Measurements from ENCODE around the gene SPR. TPM values are rescaled to one million over a fixed set of nuclear protein-coding genes. Genes with fewer than 3 reads are reported as not detected.

SPR gene
- total RNA-seq = 1 to 10 TPM in 1 of 2 donors, under 1 TPM in 1; 0.60 to 1.1 TPM
- total RNA-seq = 0 to 0.93 reads per million in 2 donors

DNA sequence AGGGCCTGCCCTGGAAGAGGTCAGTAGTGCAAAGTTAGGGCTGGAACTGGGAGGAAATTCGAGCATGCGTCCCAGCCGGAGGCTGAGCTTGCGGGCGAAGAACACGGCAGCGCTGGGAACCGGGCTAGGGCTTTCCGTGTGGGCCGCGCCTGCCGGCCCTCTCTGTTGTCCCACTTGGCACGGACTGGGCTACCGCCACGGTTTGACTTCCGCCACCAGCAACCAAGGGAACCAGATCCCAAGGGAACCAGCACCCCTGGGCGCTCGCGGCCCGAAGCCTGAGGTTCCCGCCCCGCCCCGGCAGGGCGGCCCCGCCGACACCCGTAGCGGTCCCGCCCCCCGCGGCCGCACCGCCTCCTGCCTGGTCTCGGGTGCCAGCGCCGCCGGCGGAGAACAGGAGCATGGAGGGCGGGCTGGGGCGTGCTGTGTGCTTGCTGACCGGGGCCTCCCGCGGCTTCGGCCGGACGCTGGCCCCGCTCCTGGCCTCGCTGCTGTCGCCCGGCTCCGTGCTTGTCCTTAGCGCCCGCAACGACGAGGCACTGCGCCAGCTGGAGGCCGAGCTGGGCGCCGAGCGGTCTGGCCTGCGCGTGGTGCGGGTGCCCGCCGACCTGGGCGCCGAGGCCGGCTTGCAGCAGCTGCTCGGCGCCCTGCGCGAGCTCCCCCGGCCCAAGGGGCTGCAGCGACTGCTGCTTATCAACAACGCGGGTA, at the start of gene SPR:
Gene SPR (plus strand): TSS at position 377 of the 708 bp plus-strand sequence. CDS start 25 bp downstream, at position 402.
- Mint-ChIP-seq H3K4me3 (peak within 1 kb of the TSS; percentile 85), H3K4me1 (peaks cover 12% of the 10 kb centered on the region), H3K27ac (no peak within 1 kb of the TSS), H3K27me3 (peaks cover 63% of the 10 kb centered on the region), H3K36me3 (ENCODE audit: low read depth) (peaks cover 3% of the 10 kb centered on the region)
- no peaks in the 10 kb centered on the region for H3K9me3 ChIP-seq (ENCODE audit: control insufficient read depth, low read length, poor library complexity, severe bottlenecking)
- peak in 2 of 3 donors; percentile 36 to 42 for DNase-seq
- peak; percentile 88 for ATAC-seq

DNA sequence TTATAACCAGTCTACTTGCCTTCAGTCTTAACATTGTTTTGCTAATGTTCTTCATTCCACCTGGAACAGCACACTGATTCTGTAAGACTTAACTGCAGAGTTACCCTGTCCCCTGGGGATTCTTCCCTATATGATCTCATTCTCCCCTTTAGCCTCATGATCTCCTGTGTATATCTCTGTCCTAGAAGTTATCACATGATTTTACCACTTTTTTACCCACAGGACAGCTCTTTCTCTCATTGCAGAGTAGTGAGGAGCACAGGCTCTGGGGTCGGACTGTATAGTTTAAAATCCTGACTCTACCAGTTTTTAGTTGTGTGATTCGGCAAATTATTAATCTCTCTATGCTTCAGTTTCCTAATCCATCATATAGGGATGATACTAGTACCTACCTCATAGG, 47.1 kb upstream of the SPR start:
- no peak for ATAC-seq
- H3K27me3 Mint-ChIP-seq = peaks cover 42% of the 10 kb centered on the region
- H3K36me3 Mint-ChIP-seq (ENCODE audit: low read depth) = peaks cover 6% of the 10 kb centered on the region
- H3K4me1 Mint-ChIP-seq = no peaks in the 10 kb centered on the region
- no peak overlapping the region for H3K4me3 Mint-ChIP-seq
- DNase-seq = no peak
- H3K27ac Mint-ChIP-seq = no peak overlapping the region
- no peaks in the 10 kb centered on the region for H3K9me3 ChIP-seq (ENCODE audit: control insufficient read depth, low read length, poor library complexity, severe bottlenecking)

DNA sequence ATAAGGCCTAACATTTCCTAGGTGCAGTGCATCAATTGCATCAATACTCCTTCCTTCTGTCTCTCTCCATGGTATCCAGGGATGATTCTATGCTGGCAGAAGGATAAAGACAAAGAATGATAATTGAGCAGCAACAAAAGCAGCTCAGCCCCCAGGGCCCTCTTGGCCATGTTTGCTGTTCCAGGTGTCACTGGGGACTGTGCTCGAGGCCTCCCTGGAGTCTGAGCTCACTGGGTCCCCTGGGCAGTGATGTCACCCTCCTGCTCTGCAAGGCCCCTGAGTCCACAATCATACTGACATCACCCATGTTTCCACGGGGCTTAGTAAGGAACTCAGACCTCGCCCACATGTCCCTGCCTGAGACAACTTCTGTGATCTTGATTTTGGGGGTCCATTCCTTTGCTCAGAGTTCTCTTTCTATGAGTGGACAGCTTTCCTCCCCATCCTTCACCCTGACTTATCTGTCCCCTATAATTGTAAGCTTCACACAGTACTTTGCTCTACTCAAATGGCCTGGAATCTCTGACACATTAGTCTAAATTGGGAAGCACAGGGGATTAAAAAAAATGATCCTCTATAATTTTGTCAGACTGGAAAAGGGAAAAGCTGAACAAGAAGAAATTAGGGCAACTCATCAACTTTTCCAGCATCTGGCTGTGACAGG, 45.6 kb upstream of the SPR start:
- Mint-ChIP-seq H3K4me1 (no peaks in the 10 kb centered on the region), H3K36me3 (ENCODE audit: low read depth) (peaks cover 6% of the 10 kb centered on the region), H3K4me3 (no peak overlapping the region), H3K27me3 (peaks cover 43% of the 10 kb centered on the region), H3K27ac (no peak overlapping the region)
- H3K9me3 ChIP-seq (ENCODE audit: control insufficient read depth, low read length, poor library complexity, severe bottlenecking) = no peaks in the 10 kb centered on the region
- no peak for ATAC-seq
- no peak for DNase-seq

DNA sequence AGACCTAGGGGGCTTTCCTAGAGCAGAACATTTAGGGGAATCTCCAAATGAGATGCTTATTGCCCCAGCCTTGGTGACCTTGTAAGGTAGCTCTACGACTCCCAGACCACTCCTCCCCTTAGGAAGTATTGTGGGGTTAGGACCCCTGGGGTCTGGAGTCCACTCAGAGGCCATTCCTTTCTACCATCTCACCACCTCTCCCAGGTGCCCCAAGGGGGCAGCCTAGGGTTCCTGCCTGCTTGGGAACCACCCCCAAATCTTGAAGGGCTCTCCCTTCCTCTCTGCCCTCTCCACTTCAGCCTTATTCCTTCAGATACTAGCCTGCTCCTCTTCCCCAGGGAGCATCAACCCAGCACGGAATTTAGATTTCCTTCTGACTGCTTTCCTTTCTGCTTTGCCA, 43.9 kb upstream of the SPR start:
- no peak overlapping the region for H3K27ac Mint-ChIP-seq
- peaks cover 43% of the 10 kb centered on the region for H3K27me3 Mint-ChIP-seq
- H3K36me3 Mint-ChIP-seq (ENCODE audit: low read depth) = peaks cover 6% of the 10 kb centered on the region
- no peaks in the 10 kb centered on the region for H3K9me3 ChIP-seq (ENCODE audit: control insufficient read depth, low read length, poor library complexity, severe bottlenecking)
- DNase-seq (no peak), ATAC-seq (no peak)
- no peak overlapping the region for H3K4me3 Mint-ChIP-seq
- no peaks in the 10 kb centered on the region for H3K4me1 Mint-ChIP-seq

DNA sequence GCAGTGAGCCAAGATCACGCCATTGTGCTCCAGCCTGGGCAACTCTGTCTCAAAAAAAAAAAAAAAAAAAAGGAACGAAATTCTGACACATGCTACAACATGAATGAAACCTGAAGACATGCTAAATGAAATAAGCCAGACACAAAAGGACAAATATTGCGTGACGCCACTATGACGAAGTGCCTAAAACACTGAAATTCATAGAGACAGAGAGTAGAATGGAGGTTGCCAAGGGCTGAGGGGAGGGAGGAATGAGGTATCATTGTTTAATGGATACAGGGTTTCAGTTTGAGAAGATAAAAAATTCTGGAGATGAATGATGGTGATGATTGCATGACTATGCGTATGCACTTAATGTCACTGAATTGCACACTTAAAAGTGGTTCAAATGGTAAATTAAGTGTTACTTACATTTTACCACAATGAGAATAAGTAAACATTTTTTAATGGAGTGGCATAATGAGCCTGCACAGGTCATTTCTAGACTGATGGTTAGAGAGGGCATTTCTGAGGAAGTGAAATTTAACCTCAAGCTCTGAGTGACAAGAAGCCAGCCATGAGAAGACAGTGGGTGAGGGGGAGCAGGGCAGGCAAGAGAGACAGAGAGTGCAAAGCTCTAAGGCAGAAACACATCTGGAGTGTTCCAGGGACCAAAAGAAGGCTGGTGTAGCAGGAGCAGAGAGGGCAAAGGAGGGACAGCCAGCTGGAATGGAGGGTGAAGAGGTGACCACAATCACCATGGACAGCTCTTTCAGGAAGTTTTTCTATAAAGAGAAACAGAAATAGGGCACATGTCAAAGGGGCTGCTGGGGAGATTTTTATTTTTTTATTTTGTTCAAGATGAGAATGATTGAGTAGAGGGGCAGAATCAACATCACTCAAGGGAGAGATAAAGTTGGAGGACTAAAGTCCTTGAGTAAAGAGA, 40.8 kb upstream of the SPR start:
- ATAC-seq (no peak), DNase-seq (no peak)
- Mint-ChIP-seq H3K4me3 (no peak overlapping the region), H3K36me3 (ENCODE audit: low read depth) (peaks cover 4% of the 10 kb centered on the region), H3K4me1 (no peaks in the 10 kb centered on the region), H3K27me3 (peaks cover 46% of the 10 kb centered on the region), H3K27ac (no peak overlapping the region)
- H3K9me3 ChIP-seq (ENCODE audit: control insufficient read depth, low read length, poor library complexity, severe bottlenecking) = no peaks in the 10 kb centered on the region

DNA sequence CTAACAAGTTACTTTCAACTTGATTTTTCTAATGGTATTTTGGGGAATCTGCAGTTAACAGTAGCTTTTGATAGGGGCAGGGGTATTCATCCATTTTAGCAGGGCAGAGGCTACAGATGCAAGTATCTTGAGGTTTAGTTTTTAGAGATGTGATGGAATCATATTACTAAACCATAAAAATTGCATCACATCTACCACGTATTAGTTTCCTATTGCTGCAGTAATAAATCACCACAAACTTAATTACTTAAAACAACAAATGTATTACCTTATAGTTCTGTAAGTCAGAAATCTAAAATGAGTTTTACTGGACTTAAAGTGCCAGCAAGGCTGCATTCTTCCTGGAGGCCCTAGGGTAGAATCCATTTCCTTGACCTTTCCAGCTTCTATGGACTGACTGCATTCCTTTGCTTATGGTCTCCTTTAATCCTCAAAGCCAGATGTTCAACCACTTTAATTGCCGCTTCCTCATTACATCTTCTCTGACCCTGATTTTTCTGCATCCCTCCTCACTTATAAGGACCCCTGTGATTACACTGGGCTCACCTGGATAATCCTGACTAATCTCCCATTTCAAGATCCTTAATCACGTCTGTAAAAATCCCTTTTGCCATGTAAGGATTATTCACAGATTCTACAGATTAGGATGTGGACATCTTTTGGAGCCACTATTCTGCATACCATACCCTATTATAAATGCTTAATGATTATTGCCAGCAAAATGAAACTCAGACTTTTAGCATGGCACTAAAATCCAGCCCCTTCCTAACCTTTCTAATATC, 39.5 kb upstream of the SPR start:
- no peaks in the 10 kb centered on the region for H3K36me3 Mint-ChIP-seq (ENCODE audit: low read depth)
- H3K27ac Mint-ChIP-seq = no peak overlapping the region
- no peaks in the 10 kb centered on the region for H3K4me1 Mint-ChIP-seq
- DNase-seq (no peak), ATAC-seq (no peak)
- H3K9me3 ChIP-seq (ENCODE audit: control insufficient read depth, low read length, poor library complexity, severe bottlenecking) = no peaks in the 10 kb centered on the region
- no peak overlapping the region for H3K4me3 Mint-ChIP-seq
- H3K27me3 Mint-ChIP-seq = peaks cover 44% of the 10 kb centered on the region

DNA sequence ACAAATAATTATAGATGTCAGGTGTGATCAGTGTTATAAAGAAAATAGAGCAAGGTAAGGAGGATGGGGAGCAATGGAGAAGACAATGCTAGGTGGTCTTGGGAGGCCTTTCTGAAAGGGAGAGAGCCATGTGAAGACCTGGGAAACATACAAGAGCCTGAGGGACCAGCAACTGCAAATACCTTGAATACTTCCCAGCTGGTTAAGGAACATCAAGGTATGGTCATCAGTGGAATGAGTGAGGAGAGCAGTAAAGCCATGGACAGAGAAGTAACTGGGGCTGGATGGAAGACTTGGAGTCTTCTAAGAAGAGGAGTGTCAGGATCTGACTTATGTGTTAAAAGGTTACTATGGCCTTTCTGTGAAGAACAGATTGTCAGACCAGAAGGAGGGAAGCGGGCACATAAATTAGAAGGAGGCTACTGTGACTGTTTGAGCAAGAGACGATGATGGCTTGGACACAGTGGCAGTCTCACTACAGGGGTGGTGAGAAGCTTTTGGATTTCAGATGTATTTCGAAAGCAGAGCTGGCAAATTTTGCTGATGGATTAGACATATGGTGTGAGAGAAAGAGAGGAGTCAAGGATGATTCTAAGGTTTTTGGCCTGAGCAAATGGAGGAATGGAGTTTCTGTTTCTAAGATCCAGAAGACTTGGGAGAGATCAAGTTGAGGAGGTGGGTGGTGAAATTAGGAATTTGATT, 38.6 kb upstream of the SPR start:
- Mint-ChIP-seq H3K36me3 (ENCODE audit: low read depth) (no peaks in the 10 kb centered on the region), H3K27ac (no peak overlapping the region), H3K4me1 (no peaks in the 10 kb centered on the region), H3K4me3 (no peak overlapping the region), H3K27me3 (peaks cover 39% of the 10 kb centered on the region)
- no peaks in the 10 kb centered on the region for H3K9me3 ChIP-seq (ENCODE audit: control insufficient read depth, low read length, poor library complexity, severe bottlenecking)
- ATAC-seq = no peak
- DNase-seq = no peak

DNA sequence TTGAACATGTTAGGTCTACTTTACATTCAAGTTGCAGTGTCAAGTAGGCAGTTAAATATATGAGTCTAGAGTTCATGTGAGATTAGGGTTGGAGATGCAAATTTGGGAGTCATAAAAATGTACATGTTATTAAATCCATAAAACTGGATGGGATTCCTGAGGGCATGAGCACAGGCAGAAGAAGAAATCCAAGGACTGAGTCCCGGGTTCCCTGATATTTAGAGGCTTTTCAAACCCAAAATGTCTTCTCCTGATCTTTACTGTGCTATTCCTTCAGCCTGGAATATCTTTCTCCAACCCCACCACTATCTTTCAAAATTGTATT, 38.1 kb upstream of the SPR start:
- no peaks in the 10 kb centered on the region for H3K36me3 Mint-ChIP-seq (ENCODE audit: low read depth)
- H3K4me3 Mint-ChIP-seq = no peak overlapping the region
- H3K27me3 Mint-ChIP-seq = peaks cover 38% of the 10 kb centered on the region
- ATAC-seq = no peak
- no peak for DNase-seq
- H3K4me1 Mint-ChIP-seq = no peaks in the 10 kb centered on the region
- no peak overlapping the region for H3K27ac Mint-ChIP-seq
- H3K9me3 ChIP-seq (ENCODE audit: control insufficient read depth, low read length, poor library complexity, severe bottlenecking) = no peaks in the 10 kb centered on the region

DNA sequence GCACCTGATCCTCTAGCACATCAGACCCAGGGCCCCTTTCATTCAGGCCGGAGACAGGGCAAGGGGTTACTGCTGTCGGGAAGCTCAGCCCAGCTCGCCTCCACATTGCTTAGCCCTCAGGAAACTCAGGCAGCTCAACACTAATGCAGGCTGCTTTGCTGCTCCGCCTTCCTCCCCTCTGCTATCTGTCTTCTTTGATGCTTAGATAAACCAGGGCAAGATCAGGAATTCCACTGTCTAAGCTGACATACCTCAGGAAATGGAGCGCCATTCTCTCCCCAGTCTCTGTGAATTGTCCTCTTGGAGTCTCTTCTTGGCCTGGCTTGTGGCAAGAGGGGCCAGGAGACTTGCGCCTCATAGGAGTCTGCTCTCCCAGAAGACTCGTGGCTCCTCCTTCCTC, 35.9 kb upstream of the SPR start:
- H3K4me1 Mint-ChIP-seq = no peaks in the 10 kb centered on the region
- peaks cover 7% of the 10 kb centered on the region for H3K36me3 Mint-ChIP-seq (ENCODE audit: low read depth)
- DNase-seq (no peak), ATAC-seq (no peak)
- no peak overlapping the region for H3K27ac Mint-ChIP-seq
- H3K9me3 ChIP-seq (ENCODE audit: control insufficient read depth, low read length, poor library complexity, severe bottlenecking) = no peaks in the 10 kb centered on the region
- peaks cover 48% of the 10 kb centered on the region for H3K27me3 Mint-ChIP-seq
- H3K4me3 Mint-ChIP-seq = no peak overlapping the region

DNA sequence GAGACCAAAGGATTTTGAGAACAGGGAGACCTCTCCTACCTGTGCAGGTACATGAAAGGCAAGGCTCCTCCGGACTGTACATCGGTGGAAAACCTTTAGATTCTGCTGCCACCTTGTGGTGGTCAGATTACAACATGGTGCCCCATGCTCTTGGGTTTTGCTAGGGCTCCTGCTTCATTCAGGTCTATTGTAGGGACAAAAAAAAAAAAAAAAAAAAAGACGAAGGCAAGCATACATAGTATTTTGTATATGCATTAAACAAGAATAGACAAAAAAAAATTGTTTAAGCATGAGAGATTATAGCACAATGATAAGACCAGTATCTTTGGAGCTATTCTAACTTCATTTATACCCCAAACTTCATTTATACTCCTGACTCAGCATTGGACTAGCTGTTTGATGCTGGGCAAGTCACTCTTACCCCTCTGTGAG, 27.4 kb upstream of the SPR start:
- DNase-seq (peak; percentile 14 to 48 (median 19)), ATAC-seq (peak; percentile 79)
- Mint-ChIP-seq H3K27me3 (peaks cover 69% of the 10 kb centered on the region), H3K4me3 (no peak overlapping the region), H3K27ac (no peak overlapping the region), H3K36me3 (ENCODE audit: low read depth) (peaks cover 11% of the 10 kb centered on the region), H3K4me1 (peaks cover 19% of the 10 kb centered on the region)
- no peaks in the 10 kb centered on the region for H3K9me3 ChIP-seq (ENCODE audit: control insufficient read depth, low read length, poor library complexity, severe bottlenecking)

DNA sequence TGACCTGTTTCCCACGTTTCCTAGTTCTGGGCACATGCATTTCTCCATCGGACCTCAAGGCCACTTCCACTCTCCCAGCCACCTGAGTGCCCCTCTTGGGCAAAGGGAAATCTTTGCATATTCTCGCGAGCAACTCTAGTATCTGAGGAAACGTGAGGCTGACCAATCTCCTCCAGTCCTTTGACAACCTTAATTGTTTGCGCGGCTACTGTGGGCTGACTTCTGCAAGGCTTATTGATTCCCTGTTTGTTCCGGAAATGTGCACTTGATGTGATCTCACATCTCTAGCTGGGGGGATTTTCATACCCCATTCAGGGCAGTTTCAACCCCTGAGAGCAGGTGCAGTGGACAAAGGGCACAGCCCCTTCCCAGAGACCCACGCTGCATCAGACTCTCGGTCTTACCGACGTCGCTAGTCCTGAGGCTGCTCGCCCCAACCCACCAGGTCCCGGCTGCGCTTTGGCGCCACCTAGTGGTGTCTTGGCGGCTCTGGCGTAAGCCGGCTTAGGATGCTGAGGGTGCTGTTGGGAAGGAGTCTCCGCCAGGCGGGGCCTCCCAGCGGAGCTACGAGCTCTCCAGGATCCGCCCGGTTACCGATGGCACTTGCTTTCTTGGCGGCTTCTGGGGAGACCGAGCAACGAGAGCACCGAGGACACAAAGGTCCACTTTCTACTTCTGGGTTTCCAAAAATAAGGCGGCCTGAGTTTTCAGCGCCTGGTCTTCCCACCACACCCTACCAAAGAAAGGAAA, 24.8 kb upstream of the SPR start:
- ATAC-seq = peak; percentile 96
- no peaks in the 10 kb centered on the region for H3K9me3 ChIP-seq (ENCODE audit: control insufficient read depth, low read length, poor library complexity, severe bottlenecking)
- peaks cover 16% of the 10 kb centered on the region for H3K4me1 Mint-ChIP-seq

DNA sequence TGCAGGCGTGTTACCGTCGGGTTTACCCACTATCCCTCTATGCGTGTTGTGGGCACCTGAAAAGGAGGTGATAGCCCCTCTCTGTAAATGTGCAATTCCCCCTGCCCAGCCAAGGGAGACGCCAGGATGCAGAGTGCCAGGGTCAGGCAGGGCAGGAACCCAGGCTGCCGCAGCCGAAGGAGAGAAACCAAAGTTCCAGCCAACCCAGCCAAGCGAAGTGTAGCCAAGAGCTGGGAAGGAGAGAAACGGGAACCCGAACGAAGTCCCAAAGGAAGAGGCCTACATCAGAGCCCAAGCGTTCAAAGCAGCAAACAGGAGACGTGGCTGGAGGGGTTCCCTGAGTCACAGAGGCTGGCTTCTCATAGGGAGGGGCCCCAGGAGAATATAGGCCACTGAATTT, 24.2 kb upstream of the SPR start:
- Mint-ChIP-seq H3K36me3 (ENCODE audit: low read depth) (peaks cover 2% of the 10 kb centered on the region), H3K4me1 (peaks cover 13% of the 10 kb centered on the region), H3K27ac (peak overlapping the region; percentile 74), H3K27me3 (peaks cover 62% of the 10 kb centered on the region), H3K4me3 (no peak overlapping the region)
- no peaks in the 10 kb centered on the region for H3K9me3 ChIP-seq (ENCODE audit: control insufficient read depth, low read length, poor library complexity, severe bottlenecking)
- DNase-seq (no peak), ATAC-seq (no peak)

More for the DNA sequence above, 24.8 kb upstream of the SPR start:
- H3K36me3 Mint-ChIP-seq (ENCODE audit: low read depth) = peaks cover 4% of the 10 kb centered on the region
- peak; percentile 74 to 87 (median 80) for DNase-seq
- H3K27ac Mint-ChIP-seq = peak overlapping the region; percentile 74
- H3K27me3 Mint-ChIP-seq = peaks cover 67% of the 10 kb centered on the region
- H3K4me3 Mint-ChIP-seq = peak overlapping the region; percentile 70
